Hindlimb muscle (tissue), 1 donor: ENCODE results near the gene ISCA2. TPM values are rescaled to one million over a fixed set of nuclear protein-coding genes. Genes with fewer than 3 reads are reported as not detected.

Experiments
- DNase-seq: peaks from one replicate; pipeline ENCODE4 v3.0.0-alpha.2; 2013
- polyA plus RNA-seq: library from polyadenylated mRNA; unstranded; fragments of 120-200 nt; gene quantifications from one replicate; pipeline ENCODE4 v1.2.1, GENCODE V29; 2013; ENCODE audit not compliant: insufficient read length

The ISCA2 gene
- polyA plus RNA-seq, 1 donor: 22.7 TPM

GRCh38 chr14:74508844-74509428 is 15.4 kb downstream of the ISCA2 start:
- DNase-seq: no peak

GRCh38 chr14:74509587-74510222 is 16.1 kb downstream of the ISCA2 start:
- DNase-seq: no peak

- DNase-seq: no peak
These were observed 16.8 kb downstream of the ISCA2 start for GRCh38 chr14:74510223-74510931.

GRCh38 chr14:74510959-74511409 is 17.4 kb downstream of the ISCA2 start:
- DNase-seq: no peak

- no peak for DNase-seq
These were observed 18.6 kb downstream of the ISCA2 start for GRCh38 chr14:74511966-74512830.

GRCh38 chr14:74514471-74514941 is 20.9 kb downstream of the ISCA2 start:
- peak; percentile 71 for DNase-seq

- DNase-seq: no peak
These were observed 22.4 kb downstream of the ISCA2 start for GRCh38 chr14:74515891-74516412.

GRCh38 chr14:74516451-74517160 is 23.0 kb downstream of the ISCA2 start:
- no peak for DNase-seq

- no peak for DNase-seq
These were observed 24.2 kb downstream of the ISCA2 start for GRCh38 chr14:74517731-74518130.

GRCh38 chr14:74518221-74518620 is 24.7 kb downstream of the ISCA2 start:
- DNase-seq: no peak

GRCh38 chr14:74519316-74520074 is 25.9 kb downstream of the ISCA2 start:
- no peak for DNase-seq

GRCh38 chr14:74521756-74522155 is 28.2 kb downstream of the ISCA2 start:
- no peak for DNase-seq

- DNase-seq: no peak
These were observed 29.2 kb downstream of the ISCA2 start for GRCh38 chr14:74522740-74523139.

- DNase-seq: no peak
These were observed 30.7 kb downstream of the ISCA2 start for GRCh38 chr14:74524076-74524811.

- DNase-seq: no peak
These were observed 31.2 kb downstream of the ISCA2 start for GRCh38 chr14:74524812-74525135.

- no peak for DNase-seq
These were observed 31.8 kb downstream of the ISCA2 start for GRCh38 chr14:74525361-74525851.

GRCh38 chr14:74526854-74527585 is 33.5 kb downstream of the ISCA2 start:
- no peak for DNase-seq

- DNase-seq: no peak
These were observed 34.2 kb downstream of the ISCA2 start for GRCh38 chr14:74527736-74528280.

GRCh38 chr14:74528406-74528805 is 34.8 kb downstream of the ISCA2 start:
- no peak for DNase-seq
